ENCODE data around the gene TEX2.

GRCh38 chr17:64281962-64282752 lies 19.1 kb upstream of the TEX2 start:
- no peak for TF ChIP-seq SP1 (CRISPR knock-in tag; conservative IDR thresholded peaks at IDR 0.05)
- TF ChIP-seq USF2 (CRISPR knock-in tag; IDR thresholded peaks at IDR 0.05), result no peak
- no peak for TF ChIP-seq NR1H2 (CRISPR knock-in tag; IDR thresholded peaks at IDR 0.05)
- TF ChIP-seq CTCF (IDR thresholded peaks at IDR 0.05), result peak; percentile 55
- no peak for TF ChIP-seq NFE2L1 (CRISPR knock-in tag; IDR thresholded peaks at IDR 0.05)
- TF ChIP-seq E2F4 (CRISPR knock-in tag; IDR thresholded peaks at IDR 0.05; ENCODE audit: borderline replicate concordance, low read depth), result no peak
- no peak for TF ChIP-seq E2F5 (CRISPR knock-in tag; IDR thresholded peaks at IDR 0.05)
- no peak for TF ChIP-seq ZBTB43 (CRISPR knock-in tag; IDR thresholded peaks at IDR 0.05)
- no peak for TF ChIP-seq ZNF281 (CRISPR knock-in tag; IDR thresholded peaks at IDR 0.05)
- no peak for TF ChIP-seq SMAD3 (CRISPR knock-in tag; IDR thresholded peaks at IDR 0.05; ENCODE audit: borderline replicate concordance)
- no peak for TF ChIP-seq MAX (CRISPR knock-in tag; IDR thresholded peaks at IDR 0.05)
- TF ChIP-seq CREM (CRISPR knock-in tag; IDR thresholded peaks at IDR 0.05), result no peak

Data from WTC11 (cell line).